NCI-H1436 treated with DMSO at 0.1 percent for 48 hours (cell line): ENCODE measurements around the gene TCFL5.

Source experiments
- DNase-seq: peaks from one replicate; lab custom pipeline; 2025; lab: John Stamatoyannopoulos, UW

TCFL5 gene

DNA sequence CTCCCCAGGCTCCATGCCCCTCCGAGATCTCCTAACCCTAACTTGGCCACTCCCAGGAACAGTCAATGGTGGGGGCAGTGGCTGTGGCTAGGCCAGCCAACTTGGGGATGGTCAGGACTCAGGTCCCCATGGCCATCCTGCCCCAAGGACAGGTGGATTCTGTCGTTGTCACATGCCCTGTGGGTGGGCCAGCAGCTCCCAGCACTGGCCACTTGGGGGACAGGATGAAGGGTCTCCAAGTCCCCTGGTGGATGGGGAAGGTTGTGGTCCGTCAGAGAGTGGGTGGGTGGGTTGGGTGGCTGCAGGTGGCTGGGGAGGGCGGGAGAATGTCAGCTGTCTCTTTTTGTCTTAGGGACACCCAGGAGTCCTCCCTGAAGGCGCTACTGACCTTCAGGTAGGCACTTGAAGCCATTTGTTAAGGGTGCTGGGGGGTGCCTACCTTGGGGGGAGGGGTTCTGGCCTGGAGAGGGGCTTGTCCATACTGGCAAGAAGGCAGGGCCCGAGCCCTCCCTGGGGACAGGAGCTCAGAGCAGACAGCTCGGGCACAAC, 39.3 kb downstream of the TCFL5 start:
- no peak for DNase-seq

DNA sequence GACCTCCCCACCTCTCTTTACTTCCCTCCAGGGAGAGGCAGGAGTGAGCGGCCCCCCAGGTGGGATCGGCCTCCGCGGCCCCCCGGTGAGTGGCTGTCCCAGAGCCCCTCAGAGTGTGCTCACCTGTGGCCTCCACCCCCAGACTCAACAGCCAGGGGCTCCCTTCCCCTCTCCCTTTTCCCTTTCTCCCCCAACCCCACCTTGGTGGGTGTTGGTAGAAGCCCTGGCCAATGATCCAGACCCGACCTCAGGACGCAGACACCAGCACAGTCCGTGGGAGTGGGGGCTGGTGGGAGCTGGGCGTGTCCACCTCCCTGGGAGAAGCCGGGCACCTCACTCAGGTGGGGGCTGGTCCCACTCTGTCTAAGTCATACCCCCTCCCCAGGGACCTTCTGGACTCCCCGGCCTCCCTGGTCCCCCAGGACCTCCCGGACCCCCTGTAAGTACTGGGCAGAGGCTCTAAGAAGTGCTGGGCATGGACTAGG, 39.9 kb downstream of the TCFL5 start:
- DNase-seq: no peak

GRCh38 chr20:62820962-62821725, 40.5 kb downstream of the TCFL5 start:
- DNase-seq: no peak

DNA sequence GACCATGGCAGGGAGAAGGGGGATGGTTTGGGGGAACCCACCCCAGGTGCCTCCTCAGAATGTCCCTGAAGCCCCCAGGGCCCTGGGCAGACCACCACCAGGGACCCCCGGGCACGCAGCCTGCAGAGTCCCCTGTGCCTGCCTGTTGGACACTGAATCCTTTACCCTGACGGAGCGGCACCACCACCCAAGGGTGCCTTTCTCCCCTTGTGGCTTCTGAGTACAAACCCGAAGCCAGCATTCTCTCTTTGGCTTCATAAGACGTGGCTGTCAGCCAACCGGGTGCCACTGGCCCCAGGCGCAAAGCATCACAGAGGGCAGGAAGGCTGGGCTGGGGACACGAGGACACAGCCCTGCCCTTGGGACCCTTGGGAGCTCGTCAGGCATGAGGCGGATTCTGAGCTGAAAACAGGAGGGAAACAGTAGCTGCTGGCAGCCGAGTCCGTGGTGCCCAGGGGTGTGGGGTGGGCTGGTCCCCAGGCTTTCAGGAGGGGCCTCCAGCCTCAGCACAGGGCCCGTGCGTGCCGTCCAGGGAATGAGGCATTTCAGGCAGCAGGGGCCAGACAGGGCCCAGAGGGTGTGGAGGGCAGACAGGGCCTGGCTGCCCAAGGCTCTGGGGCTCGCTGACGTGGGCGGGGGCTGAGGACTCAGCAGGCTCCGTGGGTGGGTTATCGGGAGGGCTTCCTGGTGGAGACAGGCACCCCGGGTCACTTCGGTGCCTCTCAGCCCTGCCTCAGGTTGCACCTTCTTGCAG, 41.2 kb downstream of the TCFL5 start:
- DNase-seq: no peak

GRCh38 chr20:62819494-62820174, 42.0 kb downstream of the TCFL5 start:
- no peak for DNase-seq

DNA sequence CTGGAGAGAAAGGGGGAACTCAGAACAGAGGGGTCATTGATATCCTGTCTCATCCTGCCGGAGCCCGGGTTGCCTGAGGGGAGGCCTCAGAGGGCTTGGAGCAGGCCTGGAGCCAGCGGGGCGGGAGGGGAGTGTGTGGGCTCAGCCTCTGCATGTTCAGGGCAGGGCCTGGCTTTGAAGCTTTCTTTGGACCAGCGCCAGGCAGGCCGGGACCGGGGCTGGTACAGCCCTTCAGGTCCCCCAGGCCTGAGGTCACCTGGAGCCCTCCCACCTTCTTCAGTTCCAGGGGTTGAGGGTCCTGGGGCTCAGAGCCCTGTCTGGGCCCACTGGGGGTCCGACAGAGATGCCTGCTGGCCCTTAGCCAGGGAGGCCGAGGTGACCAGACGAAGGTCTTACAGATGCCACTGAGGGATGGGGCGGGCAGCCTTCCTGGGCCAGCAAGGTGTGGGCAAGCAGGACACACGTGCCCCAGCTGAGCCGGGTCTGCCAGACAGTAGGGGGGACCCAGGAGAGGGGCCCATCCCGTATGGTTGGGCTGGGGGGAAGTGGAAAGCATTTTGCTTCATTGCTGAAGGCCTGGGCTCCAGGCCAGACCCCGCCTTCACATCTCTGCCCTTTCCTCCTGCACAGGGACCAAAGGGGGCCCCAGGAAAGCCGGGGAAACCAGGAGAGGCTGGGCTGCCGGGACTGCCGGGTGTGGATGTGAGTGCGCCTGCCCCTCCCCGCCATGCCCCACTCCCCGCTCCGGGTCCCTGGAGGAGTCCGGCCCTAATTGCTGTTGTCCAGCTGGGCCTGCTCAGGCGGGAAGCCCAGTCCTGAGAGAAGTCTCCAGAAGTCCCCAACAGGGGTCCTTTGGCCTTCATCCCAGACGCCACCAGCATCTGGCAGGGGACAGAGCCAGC, 42.8 kb downstream of the TCFL5 start:
- DNase-seq: no peak

GRCh38 chr20:62817975-62818591, 43.5 kb downstream of the TCFL5 start:
- no peak for DNase-seq

GRCh38 chr20:62816884-62817873, 44.4 kb downstream of the TCFL5 start, which contains the start of gene COL9A3:
COL9A3 (plus strand) TSS chr20:62817050; CDS start chr20:62817065, 15 bp downstream.
- no peak for DNase-seq

GRCh38 chr20:62816031-62816883, 45.4 kb downstream of the TCFL5 start:
- no peak for DNase-seq

DNA sequence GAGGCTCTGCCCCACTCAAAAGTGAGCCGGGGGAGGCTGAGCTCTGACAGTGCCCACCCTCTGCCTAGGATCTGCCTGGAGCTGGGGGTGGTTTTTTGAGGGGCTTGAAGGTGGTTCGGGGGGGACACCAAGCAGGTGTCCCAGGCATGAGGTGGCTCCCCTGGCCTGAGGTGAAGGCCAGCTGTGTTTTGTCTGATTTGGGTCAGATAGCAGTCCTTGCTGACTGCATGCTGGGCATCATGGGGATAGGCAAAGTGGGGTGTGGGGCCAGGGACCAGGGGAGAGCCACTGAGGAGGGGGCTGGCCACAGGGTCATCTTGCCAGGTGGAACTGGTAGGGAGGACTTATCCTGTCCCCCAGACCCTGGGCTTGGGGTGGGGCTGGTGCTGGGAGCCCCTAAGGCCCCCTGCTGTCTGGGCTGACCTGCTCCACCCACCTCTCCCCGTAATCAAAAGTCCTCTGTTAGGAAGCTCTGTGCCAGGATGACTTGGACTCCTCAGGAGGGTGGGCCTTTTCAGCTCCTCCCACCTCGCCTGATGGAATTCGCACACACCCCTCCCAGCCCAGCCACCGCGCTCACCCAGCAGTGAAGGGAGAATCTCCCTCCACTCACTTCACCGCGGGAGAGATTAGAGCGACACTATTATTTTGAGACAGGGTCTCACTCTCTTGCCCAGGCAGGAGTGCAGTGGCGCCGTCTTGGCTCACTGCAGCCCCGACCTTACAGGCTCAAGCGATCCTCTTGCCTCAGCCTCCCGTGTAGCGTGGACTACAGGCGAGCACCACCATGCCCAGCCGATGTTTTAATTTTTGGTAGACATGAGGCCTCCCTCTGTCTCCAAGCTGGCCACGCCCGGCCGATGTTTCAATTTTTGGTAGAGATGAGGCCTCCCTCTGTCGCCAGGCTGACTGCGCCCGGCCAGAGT, 46.3 kb downstream of the TCFL5 start:
- no peak for DNase-seq

DNA sequence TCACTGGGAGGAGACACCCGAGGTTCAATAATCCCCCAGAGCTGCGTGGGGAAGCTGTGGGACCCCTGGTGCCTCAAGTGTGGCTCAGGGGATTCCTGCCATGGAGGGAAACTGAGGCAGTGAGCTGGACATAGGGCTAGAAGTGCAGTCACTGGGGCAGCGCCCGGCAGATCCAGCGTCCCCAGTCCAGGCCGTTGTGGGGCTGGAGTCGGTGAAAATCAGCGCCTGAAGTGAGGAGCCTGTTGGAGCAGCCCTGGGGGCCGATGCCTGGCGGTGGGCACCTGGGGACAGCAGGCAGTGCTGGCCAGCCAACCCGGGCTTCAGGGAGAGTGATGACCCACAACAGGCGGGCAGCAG, 46.9 kb downstream of the TCFL5 start:
- no peak for DNase-seq

- no peak for DNase-seq
Observed at GRCh38 chr20:62814060-62814708, 47.4 kb downstream of the TCFL5 start.

DNA sequence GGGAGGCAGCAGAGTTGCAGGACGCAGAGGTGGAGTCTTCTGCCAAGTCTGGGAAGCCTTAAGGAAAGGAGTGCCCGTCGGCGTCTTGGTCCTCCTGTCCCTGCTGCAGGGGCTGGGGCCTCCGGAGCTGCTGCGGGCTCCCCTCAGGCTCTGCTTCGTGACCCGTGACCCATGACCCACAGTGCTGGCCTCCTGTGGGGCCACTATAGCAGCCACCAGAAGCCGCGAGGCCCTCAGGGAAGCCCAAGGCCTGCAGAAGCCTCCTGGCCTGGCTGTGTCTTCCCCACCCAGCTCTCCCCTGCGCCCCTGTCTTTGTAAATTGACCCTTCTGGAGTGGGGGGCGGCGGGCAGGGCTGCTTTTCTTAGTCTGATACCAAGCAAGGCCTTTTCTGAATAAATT, 48.0 kb downstream of the TCFL5 start:
- DNase-seq: no peak

DNA sequence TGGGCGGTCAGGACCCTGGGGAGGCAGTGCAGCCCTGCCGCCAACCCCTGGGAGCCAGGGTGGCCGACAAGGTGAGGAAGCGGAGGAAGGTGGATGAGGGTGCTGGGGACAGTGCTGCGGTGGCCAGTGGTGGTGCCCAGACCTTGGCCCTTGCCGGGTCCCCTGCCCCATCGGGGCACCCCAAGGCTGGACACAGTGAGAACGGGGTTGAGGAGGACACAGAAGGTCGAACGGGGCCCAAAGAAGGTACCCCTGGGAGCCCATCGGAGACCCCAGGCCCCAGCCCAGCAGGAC, 48.8 kb downstream of the TCFL5 start:
- no peak for DNase-seq

GRCh38 chr20:62812181-62812906, 49.3 kb downstream of the TCFL5 start:
- DNase-seq: no peak

- DNase-seq: no peak
Observed at GRCh38 chr20:62811720-62812119, 49.9 kb downstream of the TCFL5 start.

- no peak for DNase-seq
Observed at GRCh38 chr20:62811320-62811719, 50.3 kb downstream of the TCFL5 start.
